Mesenchymal stem cell (in vitro differentiated cells and primary cell): ENCODE results near the gene USP24.

ENCODE experiments used
- DNase-seq: peaks from one replicate; pipeline ENCODE4 v3.0.0-alpha.2; 2013
- H2AFZ ChIP-seq: one replicate; pipeline ENCODE4 v1.6.1; 2013; ENCODE audit warnings: low read depth, mild to moderate bottlenecking, control low read depth, inconsistent platforms, low read length, moderate library complexity
- H2AK5ac ChIP-seq: 2 replicates; pipeline ENCODE4 v1.6.1; 2013; ENCODE audit warnings: low read length, moderate library complexity, mild to moderate bottlenecking, inconsistent platforms; ENCODE audit not compliant: severe bottlenecking
- H2BK120ac ChIP-seq: one replicate; pipeline ENCODE4 v1.6.1; 2013; ENCODE audit warnings: low read depth, mild to moderate bottlenecking, inconsistent platforms, low read length, moderate library complexity
- H2BK12ac ChIP-seq, 2 experiments: one replicate each; pipeline ENCODE4 v1.6.1; 2013; ENCODE audit warnings: inconsistent platforms in 2 of 2, low read length in 2 of 2, mild to moderate bottlenecking in 2 of 2, moderate library complexity in 2 of 2, control low read depth in 1 of 2
- H2BK15ac ChIP-seq: one replicate; pipeline ENCODE4 v1.6.1; 2013; ENCODE audit warnings: mild to moderate bottlenecking, low read depth, inconsistent platforms; ENCODE audit not compliant: poor library complexity, severe bottlenecking
- H2BK5ac ChIP-seq: 2 replicates; pipeline ENCODE4 v1.6.1; 2013; ENCODE audit warnings: low read depth, mild to moderate bottlenecking, low read length, control low read depth, inconsistent platforms; ENCODE audit not compliant: poor library complexity, severe bottlenecking
- H3K14ac ChIP-seq, 2 experiments: one replicate each; pipeline ENCODE4 v1.6.1; 2013; ENCODE audit warnings: inconsistent platforms in 2 of 2, low read length in 2 of 2, control low read depth in 1 of 2, mild to moderate bottlenecking in 1 of 2, moderate library complexity in 1 of 2
- H3K18ac ChIP-seq, 2 experiments: one replicate each; pipeline ENCODE4 v1.6.1; 2013; ENCODE audit warnings: inconsistent platforms in 2 of 2, low read length in 2 of 2, control low read depth in 1 of 2, low read depth in 1 of 2, mild to moderate bottlenecking in 1 of 2
- H3K23ac ChIP-seq, 2 experiments: one replicate each; pipeline ENCODE4 v1.6.1; 2013; ENCODE audit warnings: inconsistent platforms in 2 of 2, low read length in 2 of 2, mild to moderate bottlenecking in 2 of 2, moderate library complexity in 2 of 2, control low read depth in 1 of 2
- H3K27ac ChIP-seq: 2 replicates; pipeline ENCODE4 v1.5.1; 2013; ENCODE audit warnings: mild to moderate bottlenecking, moderate library complexity, low read length, control low read depth, inconsistent platforms; ENCODE audit not compliant: poor library complexity, severe bottlenecking
- H3K27me3 ChIP-seq, 2 experiments: 2 replicates each; pipeline versions ENCODE4 v1.6.1 to v1.7.0; 2013; ENCODE audit warnings: low read length in 2 of 2, mild to moderate bottlenecking in 2 of 2, moderate library complexity in 2 of 2, control low read depth in 1 of 2, inconsistent platforms in 1 of 2; ENCODE audit not compliant: control insufficient read depth in 1 of 2, insufficient read depth in 1 of 2
- H3K36me3 ChIP-seq, 2 experiments: 2 replicates each; pipeline versions ENCODE4 v1.6.1 to v1.7.0; 2013; ENCODE audit warnings: low read length in 2 of 2, control low read depth in 1 of 2, inconsistent platforms in 1 of 2, low read depth in 1 of 2, mild to moderate bottlenecking in 1 of 2; ENCODE audit not compliant: insufficient read depth in 2 of 2, control insufficient read depth in 1 of 2
- H3K4ac ChIP-seq, 2 experiments: one replicate each; pipeline ENCODE4 v1.6.1; 2013; ENCODE audit warnings: inconsistent platforms in 2 of 2, low read length in 2 of 2, mild to moderate bottlenecking in 2 of 2, moderate library complexity in 2 of 2, control low read depth in 1 of 2, low read depth in 1 of 2
- H3K4me1 ChIP-seq: 2 replicates; pipeline ENCODE4 v1.6.1; 2013; ENCODE audit warnings: low read depth, low read length, control low read depth; ENCODE audit not compliant: control insufficient read depth, insufficient read depth
- H3K4me2 ChIP-seq: 2 replicates; pipeline ENCODE4 v1.6.1; 2013; ENCODE audit warnings: low read length, mild to moderate bottlenecking, inconsistent platforms; ENCODE audit not compliant: poor library complexity, severe bottlenecking
- H3K4me3 ChIP-seq, 2 experiments: 2 replicates each; pipeline versions ENCODE4 v1.5.1 to v1.7.0; 2013; ENCODE audit warnings: low read length in 2 of 2, mild to moderate bottlenecking in 2 of 2, control low read depth in 1 of 2, low read depth in 1 of 2; ENCODE audit not compliant: insufficient read depth in 1 of 2
- H3K79me1 ChIP-seq: replicated peaks from 2 replicates; pipeline ENCODE4 v1.6.1; 2013; ENCODE audit warnings: mild to moderate bottlenecking, control low read depth, low read length, inconsistent platforms; ENCODE audit not compliant: poor library complexity, severe bottlenecking
- H3K9ac ChIP-seq: 2 replicates; pipeline ENCODE4 v1.7.0; 2013; ENCODE audit warnings: mild to moderate bottlenecking, low read length, moderate library complexity
- H3K9me3 ChIP-seq: 2 replicates; pipeline ENCODE4 v1.7.0; 2013; ENCODE audit warnings: mild to moderate bottlenecking, low read length; ENCODE audit not compliant: control insufficient read depth
- H4K8ac ChIP-seq: one replicate; pipeline ENCODE4 v1.6.1; 2013; ENCODE audit warnings: inconsistent platforms, mild to moderate bottlenecking, low read length, moderate library complexity
- H4K91ac ChIP-seq: one replicate; pipeline ENCODE4 v1.6.1; 2013; ENCODE audit warnings: mild to moderate bottlenecking, low read length, inconsistent platforms
- WGBS: methylation state at CpG from one replicate; pipeline ENCODE4 v1.1.7; 2013; ENCODE audit warnings: mixed read lengths; 5-methylcytosine and 5-hydroxymethylcytosine counted together

Gene USP24

DNA sequence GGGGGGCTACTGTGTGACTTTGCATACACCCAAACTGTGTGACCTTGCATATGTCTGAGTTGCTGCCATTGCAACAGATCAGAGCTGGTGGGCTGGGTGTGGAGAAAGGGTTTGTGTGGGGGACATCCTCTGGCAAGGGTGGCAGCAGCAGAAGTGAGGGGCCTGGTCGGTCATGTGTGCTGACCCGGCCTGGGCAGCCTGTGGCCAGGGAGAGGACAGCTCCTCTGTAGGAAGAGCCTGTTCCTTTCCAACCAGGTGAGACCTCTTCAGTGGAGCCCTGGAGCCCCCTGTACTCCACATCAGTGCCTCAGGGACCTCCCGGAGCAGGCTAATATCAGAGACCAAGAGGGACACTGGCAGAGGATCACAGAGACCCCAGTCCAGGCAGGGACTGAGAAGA, 167.6 kb downstream of the USP24 start:
- Histone ChIP-seq H3K9ac (no peak overlapping the region), H3K18ac (no peak overlapping the region), H2AK5ac (no peak overlapping the region), H2BK120ac (no peak overlapping the region), H4K8ac (no peak overlapping the region), H3K4me1 (peaks cover 5% of the 10 kb centered on the region), H3K79me1 (no peaks in the 10 kb centered on the region), H3K36me3 (no peaks in the 10 kb centered on the region), H2BK5ac (no peak overlapping the region), H4K91ac (no peak overlapping the region), H3K27me3 (peaks cover 0 to 57% of the 10 kb centered on the region in 2 experiments), H3K4me3 (no peak overlapping the region), H2AFZ (no peak overlapping the region), H2BK15ac (no peak overlapping the region), H3K27ac (no peak overlapping the region), H3K4ac (no peak overlapping the region), H2BK12ac (no peak overlapping the region), H3K9me3 (no peaks in the 10 kb centered on the region), H3K23ac (no peak overlapping the region), H3K14ac (peak overlapping the region in 1 of 2 experiments; percentile 50), H3K4me2 (no peak overlapping the region)
- no peak for DNase-seq
- WGBS, result 95% methylated on average over 3 of the region's 3 CpGs

DNA sequence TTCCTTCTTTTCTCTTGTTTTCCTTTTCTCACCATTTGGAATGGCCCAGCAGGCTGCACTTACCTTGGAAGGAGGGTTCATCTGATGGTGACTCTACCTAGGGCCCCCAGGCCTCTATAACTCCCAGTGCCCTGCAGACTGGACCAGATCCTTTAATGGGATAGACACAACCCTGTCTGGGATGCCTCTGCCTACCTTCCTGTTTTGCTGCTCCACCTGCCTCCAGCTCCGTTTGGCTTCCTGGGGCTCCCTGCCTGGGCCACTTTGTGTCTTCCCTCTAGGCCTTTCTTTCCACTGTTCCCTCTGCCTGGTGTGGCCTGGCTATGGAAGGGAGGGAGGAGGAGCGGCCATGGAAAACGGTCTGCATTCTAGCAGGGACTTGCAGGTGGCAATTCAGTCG, 168.3 kb downstream of the USP24 start:
- Histone ChIP-seq H2BK15ac (no peak overlapping the region), H3K27ac (no peak overlapping the region)

DNA sequence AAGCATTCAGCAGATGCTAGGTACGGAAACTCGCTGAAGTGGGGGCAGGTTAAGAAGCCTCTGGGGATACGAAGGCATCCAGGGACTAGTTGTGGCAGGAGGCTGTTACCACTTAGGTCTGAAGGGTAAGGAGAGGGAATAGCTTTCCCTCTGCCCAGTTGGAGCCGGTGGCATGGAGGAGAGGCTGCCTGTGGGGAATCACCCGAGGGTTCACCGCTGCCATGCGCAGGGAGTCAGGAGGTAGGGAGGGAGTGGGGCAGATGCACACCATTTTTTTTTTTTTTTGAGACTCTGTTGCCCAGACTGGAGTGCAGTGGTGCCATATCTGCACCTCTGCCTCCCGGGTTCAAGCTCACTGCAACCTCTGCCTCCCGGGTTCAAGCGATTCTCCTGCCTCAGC, 169.7 kb downstream of the USP24 start:
- H3K23ac ChIP-seq, result no peak overlapping the region
- no peaks in the 10 kb centered on the region for H3K79me1 ChIP-seq
- no peak for DNase-seq
- no peak overlapping the region for H3K4me2 ChIP-seq
- H3K9me3 ChIP-seq, result no peaks in the 10 kb centered on the region
- WGBS, result 96% methylated on average over 8 of the region's 10 CpGs
- H2AK5ac ChIP-seq, result no peak overlapping the region
- H3K4me1 ChIP-seq, result peaks cover 5% of the 10 kb centered on the region
- no peak overlapping the region for H3K9ac ChIP-seq
- no peak overlapping the region for H3K4me3 ChIP-seq
- H3K27me3 ChIP-seq, result peaks cover 10 to 68% of the 10 kb centered on the region in 2 experiments
- no peak overlapping the region for H3K4ac ChIP-seq
- H2BK5ac ChIP-seq, result no peak overlapping the region
- no peak overlapping the region for H2BK120ac ChIP-seq
- no peak overlapping the region for H2AFZ ChIP-seq
- H3K14ac ChIP-seq, result no peak overlapping the region
- no peak overlapping the region for H3K27ac ChIP-seq
- H2BK15ac ChIP-seq, result no peak overlapping the region
- no peak overlapping the region for H4K8ac ChIP-seq
- no peak overlapping the region for H4K91ac ChIP-seq
- no peak overlapping the region for H2BK12ac ChIP-seq
- no peak overlapping the region for H3K18ac ChIP-seq
- no peaks in the 10 kb centered on the region for H3K36me3 ChIP-seq

More for the DNA sequence above, 168.3 kb downstream of the USP24 start:
- H3K4me1 ChIP-seq, result peaks cover 5% of the 10 kb centered on the region
- H4K91ac ChIP-seq, result no peak overlapping the region
- no peak overlapping the region for H3K9ac ChIP-seq
- H4K8ac ChIP-seq, result no peak overlapping the region
- no peaks in the 10 kb centered on the region for H3K36me3 ChIP-seq
- H3K4ac ChIP-seq, result no peak overlapping the region
- no peak overlapping the region for H3K4me2 ChIP-seq
- no peak overlapping the region for H3K23ac ChIP-seq
- no peak overlapping the region for H3K14ac ChIP-seq
- no peak overlapping the region for H2BK120ac ChIP-seq
- WGBS, result 88% methylated on average over 4 of the region's 4 CpGs
- H2AFZ ChIP-seq, result no peak overlapping the region
- no peak overlapping the region for H3K18ac ChIP-seq
- no peak overlapping the region for H2BK12ac ChIP-seq
- no peak overlapping the region for H2BK5ac ChIP-seq
- no peak for DNase-seq
- H3K79me1 ChIP-seq, result no peaks in the 10 kb centered on the region
- H3K9me3 ChIP-seq, result no peaks in the 10 kb centered on the region
- no peak overlapping the region for H3K4me3 ChIP-seq
- peaks cover 0 to 64% of the 10 kb centered on the region in 2 experiments for H3K27me3 ChIP-seq
- H2AK5ac ChIP-seq, result no peak overlapping the region

DNA sequence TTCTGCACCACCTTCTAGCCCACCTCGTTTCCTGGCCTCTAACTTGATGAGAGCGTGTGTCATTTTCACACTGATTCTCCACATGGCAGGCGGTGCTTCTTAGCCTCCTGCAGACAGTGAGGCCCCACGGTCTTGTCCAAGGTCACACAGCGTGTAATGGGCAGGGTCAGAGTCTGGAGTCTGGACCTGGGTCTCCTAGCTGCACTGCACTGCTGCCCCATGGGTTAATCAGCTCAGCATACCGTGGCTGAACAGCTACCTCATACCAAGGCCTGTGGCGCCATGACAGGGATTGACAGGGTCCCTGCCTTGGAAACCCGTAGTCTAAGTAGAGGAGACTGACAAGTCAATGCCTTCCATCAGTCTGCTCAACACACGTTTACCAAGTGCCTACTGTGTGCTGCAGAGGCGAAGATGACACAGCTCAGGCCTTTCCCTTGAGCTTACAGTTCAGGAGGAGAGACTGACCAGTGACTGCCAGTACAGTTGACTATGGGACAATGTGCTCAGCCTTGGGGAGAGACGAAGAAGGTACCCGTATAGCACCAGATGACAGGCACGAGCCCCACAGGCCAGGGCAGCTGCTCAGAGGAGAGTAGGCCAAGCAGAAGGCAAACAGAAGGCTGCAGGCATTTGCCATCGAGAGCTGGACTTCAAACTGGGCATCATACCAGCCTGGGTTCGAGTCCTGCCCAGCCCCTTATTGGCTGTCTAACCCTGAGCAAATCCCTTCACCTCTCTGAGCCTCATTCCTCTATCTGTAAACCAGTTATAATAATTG, 170.4 kb downstream of the USP24 start:
- Histone ChIP-seq H3K79me1 (no peaks in the 10 kb centered on the region), H3K27me3 (peaks cover 16 to 71% of the 10 kb centered on the region in 2 experiments), H3K14ac (no peak overlapping the region), H3K23ac (no peak overlapping the region), H3K4me1 (peaks cover 4% of the 10 kb centered on the region), H4K8ac (no peak overlapping the region), H3K4me3 (no peak overlapping the region), H2AK5ac (no peak overlapping the region), H3K9ac (no peak overlapping the region), H2AFZ (no peak overlapping the region), H3K36me3 (no peaks in the 10 kb centered on the region), H2BK120ac (no peak overlapping the region), H3K4ac (no peak overlapping the region), H3K4me2 (no peak overlapping the region), H2BK5ac (no peak overlapping the region), H3K27ac (no peak overlapping the region), H2BK12ac (no peak overlapping the region), H3K9me3 (no peaks in the 10 kb centered on the region), H3K18ac (no peak overlapping the region), H2BK15ac (no peak overlapping the region), H4K91ac (no peak overlapping the region)
- 88% methylated on average over 14 of the region's 15 CpGs for WGBS
- no peak for DNase-seq
